Adrenal gland (tissue), 5 donors: ENCODE measurements around the gene EHBP1.

Experiments
- CTCF ChIP-seq, 6 experiments: fragments of 450-650 bp in 4 of 6; fragments of 200-600 bp in 2 of 6; sonication (generic) in 1 of 6; IDR thresholded peaks; 1 replicate in 5 of 6; 2 replicates in 1 of 6; pipeline versions ENCODE4 v1.5.1 to v1.8.0; 2016 to 2021; ENCODE audit warnings: antibody characterized with exemption in 6 of 6, mild to moderate bottlenecking in 2 of 6, moderate library complexity in 1 of 6
- POLR2A ChIP-seq, 2 donors: fragments of 450-650 bp; IDR thresholded peaks; one replicate each; pipeline ENCODE4 v1.6.1; 2017; ENCODE audit warnings: antibody characterized with exemption in 2 of 2, mild to moderate bottlenecking in 2 of 2, moderate library complexity in 1 of 2
- donor health status: DM: no; HTN: no; CAD: no.

GRCh38 chr2:62733546-62733945, 28.0 kb downstream of the EHBP1 start:
- no peak for TF ChIP-seq CTCF (IDR thresholded peaks at IDR 0.05)
- no peak for TF ChIP-seq POLR2A (IDR thresholded peaks at IDR 0.05)
